NCI-H2227 (cell line): ENCODE results near the gene SYNM.

ENCODE experiments used
- DNase-seq: peaks from one replicate; lab custom pipeline; 2025; ENCODE audit not compliant: unreplicated experiment; lab: John Stamatoyannopoulos, UW

SYNM gene

DNA sequence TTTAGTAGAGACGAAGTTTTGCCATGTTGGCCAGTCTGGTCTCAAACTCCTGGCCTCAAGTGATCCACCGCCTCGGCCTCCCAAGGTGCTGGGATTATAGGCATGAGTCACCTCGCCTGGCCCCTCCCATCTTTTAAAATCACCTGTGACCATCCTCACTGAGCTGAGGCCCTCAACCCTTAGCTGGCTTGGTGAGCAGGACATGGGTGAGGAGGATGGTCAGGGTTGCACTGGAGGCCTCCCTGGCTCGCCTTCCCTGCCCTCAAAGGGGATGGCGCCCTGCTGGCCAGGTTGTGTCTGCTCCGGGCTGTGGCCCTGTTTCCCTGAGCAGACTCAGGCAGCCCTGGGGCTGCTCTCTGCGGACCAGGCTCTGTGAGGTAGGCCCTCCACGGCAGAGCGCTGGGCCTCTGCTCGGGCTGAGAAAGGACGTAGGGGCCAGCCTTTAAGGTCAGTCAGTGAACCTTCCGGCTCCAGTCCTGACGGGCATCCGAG, 33.7 kb downstream of the SYNM start:
- no peak for DNase-seq

DNA sequence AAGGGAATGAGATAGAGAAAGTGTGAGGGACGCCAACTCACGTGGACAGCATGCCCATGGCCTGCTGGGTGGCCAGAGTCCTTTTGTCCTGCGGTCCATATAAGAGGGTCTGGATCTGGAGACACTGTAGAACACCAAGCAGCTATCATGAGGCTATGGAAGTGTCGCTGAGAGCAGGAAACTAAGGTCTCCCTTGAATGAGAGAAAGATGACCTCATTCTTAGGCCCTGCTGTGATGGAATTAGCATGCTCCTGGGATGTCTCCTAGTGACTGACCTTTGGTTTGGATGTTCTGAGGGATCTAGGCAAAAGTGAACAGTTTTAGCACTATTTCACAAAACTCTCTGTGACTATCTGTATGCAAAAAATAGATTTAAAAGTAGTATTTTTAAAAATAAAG, 34.4 kb downstream of the SYNM start:
- no peak for DNase-seq

DNA sequence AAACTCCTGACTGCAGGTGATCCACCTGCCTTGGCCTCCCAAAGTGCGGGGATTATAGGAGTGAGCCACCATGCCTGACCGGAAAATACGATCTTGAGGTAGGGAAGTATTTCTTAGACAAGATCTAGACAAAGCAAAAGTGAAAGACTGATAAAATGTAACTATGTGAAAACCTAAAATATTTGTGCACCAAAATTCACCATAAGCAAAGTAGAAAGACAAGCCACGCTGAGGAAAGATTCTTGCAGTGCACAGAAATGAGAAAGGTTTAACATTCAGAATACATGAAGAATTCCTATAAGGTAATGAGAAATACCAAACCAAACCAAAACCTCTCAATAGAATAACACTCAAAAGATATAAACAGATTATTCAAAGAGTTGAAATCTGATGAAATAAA, 35.7 kb downstream of the SYNM start:
- DNase-seq: no peak

DNA sequence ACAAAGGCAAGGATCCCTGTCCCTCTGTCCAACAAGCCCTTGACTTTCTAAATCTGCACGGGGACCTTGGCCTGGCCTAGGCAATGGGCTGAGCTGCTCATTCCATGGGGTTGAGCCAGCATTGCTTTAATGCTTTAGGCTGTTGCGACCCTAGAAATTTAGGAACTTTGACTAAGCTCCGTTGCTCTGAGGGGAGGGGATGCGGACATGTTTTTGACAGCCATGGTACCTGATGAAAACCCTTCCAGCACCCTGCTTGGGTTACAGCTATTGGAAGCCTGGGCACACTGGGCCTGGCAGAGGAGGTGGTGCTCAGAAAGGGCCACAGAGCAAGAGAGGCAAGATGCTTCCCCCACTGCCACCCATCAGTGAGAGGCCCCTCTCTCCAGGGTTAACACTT, 37.1 kb downstream of the SYNM start:
- DNase-seq: no peak

DNA sequence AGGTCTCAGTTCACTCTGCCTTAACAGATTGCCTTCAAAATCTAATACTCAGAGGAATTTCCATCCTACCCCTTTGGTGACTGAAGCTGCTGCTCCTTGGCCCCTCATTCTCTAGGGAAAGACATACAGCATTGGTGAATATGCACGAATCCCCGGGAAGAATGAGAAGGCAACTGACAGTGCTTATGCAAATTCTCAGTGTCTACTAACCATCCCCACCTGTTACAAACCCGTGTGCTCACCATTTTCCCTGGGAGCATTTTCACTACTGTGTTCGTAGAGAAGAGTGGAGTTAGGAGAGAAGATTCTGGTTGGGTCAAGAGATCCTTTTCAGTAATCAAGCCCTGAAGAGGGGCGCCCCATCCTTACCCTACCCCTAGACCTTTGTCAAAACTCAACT, 37.7 kb downstream of the SYNM start:
- DNase-seq: no peak

DNA sequence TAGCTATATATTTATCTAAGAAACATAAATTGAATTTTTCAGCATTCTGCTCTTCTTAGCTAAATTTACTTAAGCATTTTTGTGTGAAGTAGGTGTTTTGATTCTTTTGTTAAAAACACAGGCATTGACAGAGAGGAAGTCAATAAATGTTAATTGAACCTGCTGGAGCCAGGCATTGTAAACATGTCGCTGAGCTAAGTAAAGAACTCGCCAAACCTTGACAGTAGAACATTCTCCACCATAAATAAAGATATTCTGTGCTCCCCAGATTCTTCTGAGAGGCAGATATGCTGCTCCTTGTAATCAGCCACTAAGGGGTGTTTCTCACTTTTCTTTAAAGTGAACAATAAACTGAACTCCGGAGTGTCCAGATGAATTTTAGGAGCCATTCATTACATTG, 38.4 kb downstream of the SYNM start:
- DNase-seq: no peak

DNA sequence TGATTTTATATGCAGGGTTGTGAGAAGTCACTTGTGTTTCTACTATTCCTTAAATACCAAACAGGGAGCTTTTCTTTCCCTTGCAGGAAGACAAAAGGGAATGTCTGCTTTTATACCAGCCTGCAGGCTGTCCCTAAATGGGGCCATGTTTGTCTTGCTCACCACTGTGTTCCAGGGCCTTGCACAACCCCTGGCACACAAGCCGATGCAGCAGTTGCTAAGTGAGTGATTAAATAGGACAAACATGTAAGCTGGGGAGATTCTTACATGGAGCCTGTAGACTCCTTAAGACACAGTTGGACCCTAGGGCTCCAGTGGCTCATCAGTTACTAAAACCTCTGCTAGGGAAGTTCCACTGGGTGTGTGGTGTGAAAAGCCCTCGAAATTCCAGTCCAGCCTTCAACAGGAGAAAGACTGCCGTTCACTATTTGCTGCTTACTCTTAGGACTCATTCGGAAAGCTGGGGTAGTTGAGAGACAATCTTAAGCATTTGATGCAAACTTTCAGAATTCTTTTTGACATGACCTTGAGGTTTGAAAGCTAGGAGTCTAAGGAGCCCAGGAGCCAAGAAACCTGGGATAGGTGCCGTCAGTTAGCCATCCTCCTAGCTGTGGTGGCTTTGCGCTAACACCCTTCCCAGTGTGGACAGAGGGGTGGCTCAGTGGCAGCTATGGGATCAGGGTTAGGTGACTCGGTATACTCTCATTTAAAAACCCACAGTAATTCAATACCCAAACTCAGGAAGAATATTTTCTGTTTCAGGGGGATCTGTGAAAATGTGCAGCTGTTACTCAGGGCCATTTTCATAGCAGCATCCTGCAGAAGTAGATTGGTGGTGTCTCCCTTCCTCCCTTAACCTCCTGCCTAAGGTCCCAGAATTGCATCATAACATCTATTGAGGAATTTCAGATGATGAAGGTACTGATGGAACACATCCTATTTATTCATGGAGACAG, 39.1 kb downstream of the SYNM start:
- no peak for DNase-seq

DNA sequence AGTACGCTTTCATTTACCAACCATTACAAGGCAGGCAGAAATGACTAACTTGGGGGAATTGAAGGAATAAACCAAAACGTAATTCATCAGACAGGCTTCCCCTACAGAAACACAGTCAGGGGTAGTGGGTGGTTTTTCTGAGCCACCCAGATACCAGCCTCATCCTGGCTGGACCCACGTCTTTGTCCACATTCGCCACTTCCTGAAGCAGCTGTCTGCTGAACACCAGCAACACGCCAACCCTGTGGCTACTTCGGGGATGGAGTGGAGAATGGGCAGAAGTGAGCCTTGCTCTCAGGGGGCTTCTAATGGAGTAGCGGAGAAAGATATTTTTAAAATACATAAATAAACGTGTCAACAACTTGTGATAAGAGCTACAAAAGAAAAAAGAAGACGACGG, 40.1 kb downstream of the SYNM start:
- DNase-seq: no peak

DNA sequence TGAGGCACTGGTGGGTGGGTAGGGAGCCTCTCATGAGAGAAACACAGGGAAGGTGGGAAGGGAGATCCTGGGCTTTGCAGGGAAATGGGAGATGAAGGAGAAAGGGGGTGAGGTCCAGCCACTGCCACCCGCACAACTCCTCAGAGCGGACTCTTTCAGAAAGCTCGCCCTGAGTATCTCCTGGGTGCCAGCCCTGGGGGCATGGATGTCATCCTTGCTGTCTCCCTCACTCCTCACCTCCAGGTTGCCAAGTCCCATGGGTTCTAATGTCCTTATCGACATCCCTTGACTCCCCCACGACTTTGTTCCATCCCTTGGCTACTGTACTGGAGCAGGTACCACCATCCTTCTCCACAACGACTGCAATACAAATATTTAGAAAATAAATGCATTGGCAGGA, 40.9 kb downstream of the SYNM start:
- no peak for DNase-seq

DNA sequence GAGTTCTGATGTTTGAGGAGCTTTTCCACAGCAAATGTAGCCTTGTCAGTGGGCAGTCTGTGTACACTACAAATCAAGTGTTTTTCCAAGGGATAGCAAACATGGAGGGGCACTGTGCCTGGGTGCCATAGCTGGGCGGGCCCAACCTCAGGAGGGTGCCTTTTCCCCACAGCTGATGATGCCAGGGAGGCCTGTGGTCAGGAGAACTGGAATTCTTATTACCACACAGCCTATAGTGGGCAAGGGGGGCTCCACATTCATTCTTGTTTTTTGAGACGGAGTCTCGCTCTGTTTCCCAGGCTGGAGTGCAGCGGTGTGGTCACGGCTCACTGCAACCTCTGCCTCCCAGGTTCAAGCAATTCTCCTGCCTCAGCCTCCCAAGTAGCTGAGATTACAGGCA, 41.8 kb downstream of the SYNM start:
- DNase-seq: no peak

DNA sequence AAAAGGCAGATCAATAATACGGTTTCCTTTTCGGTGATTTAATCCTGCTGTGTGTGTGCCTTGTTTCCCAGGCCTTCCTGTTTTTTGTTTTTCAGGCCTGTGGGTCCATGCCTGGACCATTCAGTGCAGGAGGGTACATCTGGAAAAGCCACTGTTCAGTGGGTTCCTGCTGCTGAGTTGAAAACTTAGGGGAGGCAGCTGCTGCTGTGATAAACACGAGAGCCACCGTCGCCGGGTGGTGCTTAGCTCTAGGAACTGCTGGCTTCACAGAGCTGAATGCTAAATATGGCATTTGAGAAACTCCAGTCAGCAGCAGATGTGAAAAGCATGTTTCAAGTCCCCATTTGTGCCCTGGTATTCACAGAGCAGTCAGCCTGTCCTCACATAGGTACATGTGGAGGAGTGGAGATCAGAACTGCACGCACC, 44.0 kb downstream of the SYNM start:
- no peak for DNase-seq

DNA sequence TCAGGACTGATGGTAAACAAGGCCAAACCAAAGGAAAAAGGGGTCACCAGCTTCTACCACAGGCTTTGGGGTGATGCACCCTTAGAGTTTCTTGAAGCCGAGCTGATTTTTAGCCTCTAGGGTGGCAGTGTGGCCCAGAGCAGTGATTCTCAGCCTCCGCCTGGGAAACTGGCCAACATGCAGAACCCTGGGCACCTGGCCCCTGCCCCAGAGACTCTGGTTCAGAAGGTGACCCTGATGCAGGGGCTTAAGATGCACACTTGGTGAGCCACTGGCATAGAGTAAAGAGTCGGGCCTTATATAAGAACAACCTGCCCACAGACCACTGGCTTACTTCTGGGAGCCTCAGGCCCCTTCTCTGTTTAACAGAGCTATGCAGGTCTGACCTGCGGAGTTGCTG, 44.5 kb downstream of the SYNM start:
- DNase-seq: no peak

DNA sequence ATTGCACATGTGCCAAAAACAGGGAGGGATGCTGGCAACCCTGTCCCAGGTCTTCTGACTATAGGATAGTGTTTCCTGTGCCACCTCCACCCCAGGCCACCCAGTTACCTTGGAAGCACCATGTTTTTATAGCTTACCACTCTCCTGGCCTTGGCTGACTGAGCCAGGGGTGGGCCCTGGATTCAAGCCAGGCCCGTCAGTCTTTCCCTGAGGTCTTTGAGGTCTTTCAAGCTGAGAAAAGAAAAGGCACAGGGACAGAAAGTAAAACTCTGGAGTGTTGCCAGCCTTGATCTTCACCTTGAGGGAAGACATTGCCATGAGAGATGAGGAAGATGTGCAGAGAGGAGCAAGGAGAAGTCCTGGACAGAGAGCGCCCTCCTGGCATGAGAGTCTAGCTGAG, 46.3 kb downstream of the SYNM start:
- DNase-seq: no peak

DNA sequence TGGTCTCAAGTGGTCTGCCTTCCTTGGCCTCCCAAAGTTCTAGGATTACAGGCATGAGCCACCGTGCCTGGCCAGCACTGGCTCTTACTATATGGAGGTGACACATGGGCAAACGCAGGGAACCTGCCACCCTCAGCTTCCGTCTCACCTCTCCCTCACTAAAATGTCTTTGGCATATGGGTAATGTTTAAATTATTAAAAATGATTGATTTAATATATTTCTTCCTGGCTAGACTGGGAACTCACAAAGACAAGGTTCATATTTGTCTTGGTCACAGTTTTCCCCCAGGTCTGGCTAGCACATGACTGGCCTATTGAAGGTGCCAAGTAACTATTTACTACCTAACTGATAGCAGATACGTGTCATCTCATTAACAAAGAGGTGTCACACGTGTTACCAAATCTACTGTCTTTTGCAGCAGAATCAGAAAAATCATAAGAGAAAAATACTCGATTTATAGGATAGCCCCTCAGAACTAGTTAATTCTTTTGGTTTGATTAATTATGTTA, 48.2 kb downstream of the SYNM start:
- DNase-seq: no peak

DNA sequence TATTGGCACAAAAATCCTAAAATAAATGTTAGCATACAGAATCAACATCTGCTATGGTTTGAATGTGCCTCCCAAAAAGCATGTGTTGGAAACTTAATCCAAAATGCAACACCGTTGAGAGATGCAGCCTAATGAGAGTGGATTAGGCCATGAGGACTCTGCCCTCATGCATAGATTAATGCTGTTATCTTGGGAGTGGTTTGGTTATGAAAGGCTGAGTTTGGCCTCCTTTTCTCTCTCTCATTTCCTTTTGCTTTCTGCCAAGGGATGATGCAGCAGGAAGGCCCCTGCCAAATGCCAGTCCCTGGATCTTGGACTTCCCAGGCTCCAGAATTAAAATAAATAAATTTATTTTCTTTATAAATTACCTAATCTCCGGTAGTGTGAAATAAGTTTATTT, 49.4 kb downstream of the SYNM start:
- DNase-seq: no peak

DNA sequence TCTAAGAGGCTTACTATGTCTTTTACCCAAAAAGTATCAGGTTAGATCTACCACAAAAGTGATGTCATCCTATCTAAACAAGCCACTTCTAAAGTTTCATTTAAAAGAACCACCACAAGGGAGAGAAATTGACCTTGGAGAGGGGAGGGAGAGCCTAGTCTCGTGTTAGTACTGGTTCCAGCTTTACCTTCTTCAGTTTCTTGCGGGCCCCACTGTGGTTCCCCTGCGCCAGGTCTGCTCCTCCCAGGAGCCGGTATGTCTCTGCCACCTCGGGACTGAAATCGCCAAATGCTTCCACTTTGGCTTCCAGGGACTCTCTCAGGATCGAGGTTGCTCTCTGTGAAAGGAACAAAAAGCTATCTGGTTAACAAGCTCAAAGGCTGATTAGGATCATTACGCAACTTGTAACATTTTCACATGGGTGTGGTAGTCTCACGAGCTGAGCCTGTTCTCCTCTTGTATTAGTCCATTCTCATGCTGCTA, 51.1 kb downstream of the SYNM start:
- no peak for DNase-seq

DNA sequence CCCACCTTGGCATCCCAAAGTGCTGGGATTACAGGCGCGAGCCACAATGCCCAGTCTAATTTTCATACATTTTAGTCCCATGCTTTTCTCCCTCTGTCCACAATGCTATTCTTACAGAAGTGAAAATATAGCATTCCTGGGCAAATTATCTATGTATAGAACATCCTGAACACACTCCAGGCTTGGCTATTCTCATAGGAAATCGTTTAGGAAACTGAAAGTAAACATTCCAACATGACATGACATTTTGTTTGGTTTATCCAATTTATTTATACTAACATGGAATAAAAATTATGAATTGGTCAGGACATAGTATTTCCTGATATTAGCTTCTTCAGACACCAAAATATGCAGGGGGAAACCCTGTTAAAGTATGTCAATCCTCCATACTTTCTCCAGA, 52.6 kb downstream of the SYNM start:
- DNase-seq: no peak

DNA sequence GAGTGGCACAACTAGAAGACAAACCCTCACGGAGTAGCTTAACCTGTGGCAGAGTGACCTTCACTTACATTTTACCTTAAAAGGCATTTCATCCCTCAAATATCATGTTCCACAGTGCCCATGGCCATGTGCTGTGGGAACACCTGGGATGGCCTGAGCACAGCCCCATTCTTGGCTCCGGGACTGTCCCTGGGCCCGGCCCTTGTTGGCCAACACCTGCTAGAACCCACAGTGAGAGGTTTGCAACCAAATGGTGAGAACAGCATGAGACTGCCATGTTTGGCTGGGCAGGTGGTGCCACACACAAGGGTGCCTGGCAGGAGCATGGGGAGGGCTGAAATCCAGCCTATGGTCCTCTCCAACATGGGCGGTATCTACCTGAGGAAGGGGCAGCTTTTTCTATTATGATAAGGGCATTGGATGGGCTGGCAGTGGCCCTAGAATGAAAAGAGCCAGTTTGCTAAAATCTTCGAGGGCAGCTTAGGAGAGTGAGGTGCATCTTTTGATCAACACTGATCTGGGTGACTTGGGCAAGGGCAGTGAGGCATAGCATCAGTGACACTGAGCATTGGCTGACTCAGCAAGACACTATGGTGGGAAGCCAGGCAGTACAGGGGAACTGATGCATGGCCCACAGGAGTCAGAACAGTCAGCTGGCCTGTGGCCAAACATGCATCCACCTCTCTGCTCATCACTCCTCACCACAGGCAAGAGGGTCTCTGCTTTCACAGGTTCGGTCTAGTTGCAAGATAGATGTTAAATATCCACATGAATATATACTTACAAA, 53.9 kb downstream of the SYNM start:
- no peak for DNase-seq

DNA sequence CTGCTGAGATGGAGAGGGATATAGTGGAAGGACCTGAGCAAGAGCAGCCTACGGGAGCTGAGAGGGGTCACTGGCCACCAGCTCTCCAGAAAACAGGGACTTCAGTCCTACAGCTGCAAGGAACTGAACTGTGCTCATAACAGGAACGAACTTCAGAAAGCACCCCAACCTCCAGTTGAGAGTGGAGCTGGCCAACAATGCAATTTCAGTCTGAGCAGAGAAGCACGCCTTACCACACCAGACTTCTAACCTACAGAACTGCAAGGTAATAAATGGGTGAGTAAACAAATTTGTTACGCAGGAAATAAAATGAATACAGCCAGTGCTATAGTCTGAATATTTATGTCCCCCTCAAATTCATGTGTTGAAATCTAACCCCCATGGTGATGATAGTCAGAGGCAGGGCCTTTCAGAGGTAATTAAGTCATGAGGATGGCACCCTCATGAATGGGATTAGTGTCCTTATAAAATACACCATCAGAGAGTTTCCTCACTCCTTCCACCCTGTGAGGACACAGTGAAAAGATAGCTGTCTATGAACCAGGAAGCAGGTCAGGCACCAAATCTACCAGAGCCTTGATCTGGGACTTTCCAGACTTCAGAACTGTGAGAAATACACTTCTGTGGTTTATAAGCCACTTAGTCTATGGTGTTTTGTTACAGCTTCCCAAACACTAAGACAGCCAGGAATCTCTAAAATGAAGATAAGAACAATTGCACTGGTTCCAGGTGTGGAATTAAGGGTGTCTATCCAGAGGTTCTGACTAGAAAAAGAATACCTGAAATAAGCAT, 58.6 kb downstream of the SYNM start:
- no peak for DNase-seq

DNA sequence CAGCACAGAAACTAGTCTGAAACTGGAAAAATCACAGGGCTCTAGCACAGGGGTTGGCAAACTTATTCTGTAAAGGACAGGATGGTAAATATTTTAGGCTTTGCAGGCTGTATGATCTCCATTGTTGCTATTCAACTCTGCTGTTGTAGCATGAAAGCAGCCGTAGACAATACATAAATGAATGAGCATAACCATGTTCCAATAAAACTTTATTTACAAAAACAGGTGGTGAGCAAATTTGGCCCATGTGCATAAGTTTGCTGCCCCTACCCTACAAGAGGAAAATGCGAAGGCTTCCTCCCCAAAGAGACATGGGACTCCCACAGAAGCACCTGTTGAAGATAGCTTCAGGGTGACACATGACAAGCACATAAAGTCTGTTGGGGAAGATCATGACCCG, 59.2 kb downstream of the SYNM start:
- DNase-seq: no peak
